Measurements from ENCODE around the gene DNAH10. TPM values are rescaled to one million over a fixed set of nuclear protein-coding genes. Genes with fewer than 3 reads are reported as not detected.

DNAH10 gene
- total and polyA plus RNA-seq, 2 experiments from 2014 or later, result 0.11 to 0.44 TPM

DNA sequence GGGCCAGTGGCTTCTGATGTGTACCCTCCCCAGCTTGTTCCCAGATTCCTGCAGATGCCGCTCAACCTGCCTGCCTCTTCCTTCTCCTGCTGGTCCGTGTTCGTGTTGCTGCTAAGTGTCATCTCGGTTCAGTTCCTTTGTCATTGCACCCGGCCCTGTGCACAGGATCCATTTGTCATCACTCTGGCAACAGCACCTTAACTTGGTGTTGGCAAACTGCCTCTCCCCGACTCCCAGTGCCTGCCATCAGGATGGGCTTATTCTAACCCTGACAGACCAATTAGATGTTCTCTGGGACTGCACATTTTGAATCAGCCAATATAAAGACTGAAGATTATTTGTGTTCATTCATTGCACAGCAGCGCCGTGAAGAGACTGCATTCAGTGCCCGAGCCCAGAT, 137.3 kb downstream of the DNAH10 start:
- H3K9me2 ChIP-seq (ENCODE audit: insufficient read depth), result no peaks in the 10 kb centered on the region
- TF ChIP-seq EZH2 (IDR thresholded peaks at IDR 0.05; ENCODE audit: insufficient read depth, poor library complexity, severe bottlenecking) (no peak), EZH2phosphoT487 (IDR thresholded peaks at IDR 0.05; ENCODE audit: insufficient read depth, low read depth) (no peak)
- H3F3A ChIP-seq (ENCODE audit: insufficient read depth), result peaks cover 11% of the 10 kb centered on the region
- H3K27ac ChIP-seq, result no peak overlapping the region
- H3K4me3 ChIP-seq, result no peak overlapping the region
- no peaks in the 10 kb centered on the region for H3K79me2 ChIP-seq (ENCODE audit: insufficient read depth)
- H3K27me3 ChIP-seq (replicated peaks; ENCODE audit: insufficient read depth), result no peaks in the 10 kb centered on the region
- no peaks in the 10 kb centered on the region for H3K36me3 ChIP-seq (ENCODE audit: low read depth)
- no peak overlapping the region for H3K4me2 ChIP-seq (ENCODE audit: unreplicated experiment)
- in situ Hi-C loops (cut with MboI), result no loop called here
- WGBS, 2 experiments (ENCODE audit: low coverage in 1 of 2, low lambda C conversion rate in 2 of 2, missing lambda C conversion rate in 2 of 2), result 80 to 86% methylated on average over 9 of the region's 9 CpGs
- peaks cover 10% of the 10 kb centered on the region; the same call in 1 of the 2 replicates for H3K4me1 ChIP-seq (ENCODE audit: insufficient read depth)
- no peaks in the 10 kb centered on the region for H3K9me3 ChIP-seq (ENCODE audit: low read depth)
- no peak overlapping the region for H3K9ac ChIP-seq
- H4K20me1 ChIP-seq (ENCODE audit: insufficient read depth), result no peaks in the 10 kb centered on the region
- H2AFZ ChIP-seq, result no peak overlapping the region
- no peak for DNase-seq

DNA sequence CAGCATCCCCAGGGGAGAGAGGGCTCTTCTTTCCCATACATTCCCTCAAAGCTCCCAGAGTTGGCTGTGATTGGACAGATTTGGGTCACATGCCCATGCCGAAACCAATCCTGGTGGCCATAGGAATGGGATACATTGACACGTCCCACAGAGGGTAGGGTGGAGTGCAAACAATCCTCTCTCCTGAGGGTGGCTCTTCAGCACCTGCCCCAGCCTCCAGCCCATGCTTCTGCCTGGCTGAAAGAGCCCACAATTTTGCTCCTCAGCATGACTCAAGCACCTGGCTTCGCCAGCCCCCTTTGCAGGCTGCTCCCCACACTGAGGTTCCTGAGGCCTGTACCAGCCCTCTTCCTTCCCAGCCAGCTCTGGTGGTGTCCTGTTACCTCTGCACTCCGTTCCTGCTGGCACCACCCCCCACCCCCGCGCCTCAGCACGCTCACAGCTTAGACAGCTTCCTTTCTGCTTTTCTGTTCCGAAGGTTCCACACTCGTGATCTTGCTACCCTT, 138.8 kb downstream of the DNAH10 start:
- Histone ChIP-seq H3K27ac (no peak overlapping the region), H4K20me1 (ENCODE audit: insufficient read depth) (no peaks in the 10 kb centered on the region), H3K9me2 (ENCODE audit: insufficient read depth) (no peaks in the 10 kb centered on the region), H3K9ac (no peak overlapping the region), H3K27me3 (replicated peaks; ENCODE audit: insufficient read depth) (no peaks in the 10 kb centered on the region), H3K36me3 (ENCODE audit: low read depth) (no peaks in the 10 kb centered on the region), H3K9me3 (ENCODE audit: low read depth) (no peaks in the 10 kb centered on the region), H3K4me3 (no peak overlapping the region), H3K4me2 (ENCODE audit: unreplicated experiment) (no peak overlapping the region), H2AFZ (no peak overlapping the region), H3K79me2 (ENCODE audit: insufficient read depth) (no peaks in the 10 kb centered on the region), H3F3A (ENCODE audit: insufficient read depth) (peaks cover 15% of the 10 kb centered on the region), H3K4me1 (ENCODE audit: insufficient read depth) (peaks cover 14% of the 10 kb centered on the region)
- 75 to 76% methylated on average over 9 of the region's 9 CpGs for WGBS, 2 experiments (ENCODE audit: low coverage in 1 of 2, low lambda C conversion rate in 2 of 2, missing lambda C conversion rate in 2 of 2)
- DNase-seq, result no peak
- in situ Hi-C loops (cut with MboI), result no loop called here
- TF ChIP-seq EZH2 (IDR thresholded peaks at IDR 0.05; ENCODE audit: insufficient read depth, poor library complexity, severe bottlenecking), result no peak
- no peak for TF ChIP-seq EZH2phosphoT487 (IDR thresholded peaks at IDR 0.05; ENCODE audit: insufficient read depth, low read depth)

DNA sequence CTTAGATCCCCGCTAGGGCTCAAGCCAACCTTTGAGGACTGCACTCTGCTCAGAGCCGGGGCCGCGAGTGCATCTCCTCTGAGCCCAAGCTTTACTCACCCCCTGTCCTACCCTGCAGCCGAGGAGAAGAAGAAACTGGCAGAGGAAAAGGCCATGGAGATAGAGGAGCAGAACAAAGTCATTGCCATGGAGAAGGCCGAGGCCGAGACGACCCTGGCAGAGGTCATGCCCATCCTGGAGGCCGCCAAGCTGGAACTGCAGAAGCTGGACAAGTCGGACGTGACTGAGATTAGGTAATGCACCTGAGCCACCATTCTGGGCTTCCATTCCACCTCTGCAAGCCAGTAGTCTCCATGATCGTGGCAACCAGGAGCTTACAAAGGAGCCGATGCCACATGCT, 140.7 kb downstream of the DNAH10 start:
- H4K20me1 ChIP-seq (ENCODE audit: insufficient read depth), result no peaks in the 10 kb centered on the region
- TF ChIP-seq EZH2phosphoT487 (IDR thresholded peaks at IDR 0.05; ENCODE audit: insufficient read depth, low read depth) (no peak), EZH2 (IDR thresholded peaks at IDR 0.05; ENCODE audit: insufficient read depth, poor library complexity, severe bottlenecking) (no peak)
- H3K9ac ChIP-seq, result no peak overlapping the region
- no peaks in the 10 kb centered on the region for H3K9me2 ChIP-seq (ENCODE audit: insufficient read depth)
- H3K36me3 ChIP-seq (ENCODE audit: low read depth), result no peaks in the 10 kb centered on the region
- H2AFZ ChIP-seq, result no peak overlapping the region
- no peaks in the 10 kb centered on the region for H3K9me3 ChIP-seq (ENCODE audit: low read depth)
- no peak for DNase-seq
- H3K79me2 ChIP-seq (ENCODE audit: insufficient read depth), result no peaks in the 10 kb centered on the region
- no peak overlapping the region for H3K4me2 ChIP-seq (ENCODE audit: unreplicated experiment)
- H3K4me1 ChIP-seq (ENCODE audit: insufficient read depth), result peaks cover 4% of the 10 kb centered on the region
- in situ Hi-C loops (cut with MboI), result no loop called here
- WGBS, 2 experiments (ENCODE audit: low coverage in 1 of 2, low lambda C conversion rate in 2 of 2, missing lambda C conversion rate in 2 of 2), result 82 to 92% methylated on average over 13 of the region's 13 CpGs
- H3K27me3 ChIP-seq (replicated peaks; ENCODE audit: insufficient read depth), result no peaks in the 10 kb centered on the region
- no peak overlapping the region for H3K27ac ChIP-seq
- H3F3A ChIP-seq (ENCODE audit: insufficient read depth), result peaks cover 4% of the 10 kb centered on the region; the same call in 1 of the 2 replicates
- H3K4me3 ChIP-seq, result no peak overlapping the region

DNA sequence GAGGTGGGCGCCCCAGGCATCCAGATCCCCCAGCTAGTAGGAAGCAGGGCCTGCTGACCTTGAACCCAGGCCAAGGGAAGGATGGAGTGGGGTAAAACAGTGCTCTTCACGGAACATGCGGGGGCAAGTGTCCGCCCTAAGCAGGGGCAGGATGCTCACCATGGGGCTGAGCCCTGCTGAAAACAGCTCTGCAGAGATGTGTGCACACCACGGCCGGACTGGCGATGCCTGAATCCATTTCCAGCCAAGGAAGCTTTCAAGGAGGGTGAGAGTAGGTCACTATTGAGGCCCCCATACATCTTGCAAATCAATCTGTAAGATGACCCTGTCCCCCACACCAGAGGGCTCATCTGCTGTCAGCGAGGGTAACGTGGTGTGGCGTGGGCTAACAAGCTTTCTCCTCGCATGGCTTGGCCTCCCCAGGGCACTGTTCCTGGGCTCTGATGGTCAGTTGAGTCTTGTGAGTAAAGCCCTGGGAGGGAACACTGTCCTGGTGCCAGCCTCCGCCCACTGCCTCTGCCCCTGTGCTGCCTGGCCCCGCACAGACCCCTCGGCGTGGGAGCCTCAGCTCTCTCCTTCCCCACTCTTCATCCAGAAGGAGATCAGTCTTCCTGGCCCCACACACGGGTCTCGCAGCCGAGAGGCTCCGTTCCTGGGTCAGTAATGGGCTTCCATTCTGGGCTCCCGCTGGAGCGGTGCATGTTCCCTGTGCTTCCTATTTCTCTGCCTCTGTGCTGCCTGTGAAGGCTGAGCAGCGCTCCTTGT, 141.4 kb downstream of the DNAH10 start:
- Histone ChIP-seq H3K9me2 (ENCODE audit: insufficient read depth) (no peaks in the 10 kb centered on the region), H3K27me3 (replicated peaks; ENCODE audit: insufficient read depth) (no peaks in the 10 kb centered on the region), H3F3A (ENCODE audit: insufficient read depth) (0 out of 2 replicates have a peak, but pooled peaks cover 4% of the 10 kb centered on the region), H2AFZ (no peak overlapping the region), H3K9ac (no peak overlapping the region), H4K20me1 (ENCODE audit: insufficient read depth) (no peaks in the 10 kb centered on the region), H3K4me1 (ENCODE audit: insufficient read depth) (peaks cover 4% of the 10 kb centered on the region), H3K27ac (no peak overlapping the region), H3K36me3 (ENCODE audit: low read depth) (no peaks in the 10 kb centered on the region), H3K79me2 (ENCODE audit: insufficient read depth) (no peaks in the 10 kb centered on the region), H3K4me3 (no peak overlapping the region), H3K9me3 (ENCODE audit: low read depth) (no peaks in the 10 kb centered on the region), H3K4me2 (ENCODE audit: unreplicated experiment) (no peak overlapping the region)
- TF ChIP-seq EZH2 (IDR thresholded peaks at IDR 0.05; ENCODE audit: insufficient read depth, poor library complexity, severe bottlenecking), result no peak
- no peak for TF ChIP-seq EZH2phosphoT487 (IDR thresholded peaks at IDR 0.05; ENCODE audit: insufficient read depth, low read depth)
- no peak for DNase-seq
- WGBS, 2 experiments (ENCODE audit: low coverage in 1 of 2, low lambda C conversion rate in 2 of 2, missing lambda C conversion rate in 2 of 2), result 87 to 89% methylated on average over 22 of the region's 22 CpGs
- in situ Hi-C loops (cut with MboI), result no loop called here
